ENCODE measurements around the gene NFIC.
A peak's percentile ranks its signal among the peaks of the same experiment; 100 is the strongest.
"Not testable (repeated sequence)": the region's sequence is repeated elsewhere in the genome, so short reads cannot be mapped to it uniquely, and the experiment has no call there.

Gene NFIC

DNA sequence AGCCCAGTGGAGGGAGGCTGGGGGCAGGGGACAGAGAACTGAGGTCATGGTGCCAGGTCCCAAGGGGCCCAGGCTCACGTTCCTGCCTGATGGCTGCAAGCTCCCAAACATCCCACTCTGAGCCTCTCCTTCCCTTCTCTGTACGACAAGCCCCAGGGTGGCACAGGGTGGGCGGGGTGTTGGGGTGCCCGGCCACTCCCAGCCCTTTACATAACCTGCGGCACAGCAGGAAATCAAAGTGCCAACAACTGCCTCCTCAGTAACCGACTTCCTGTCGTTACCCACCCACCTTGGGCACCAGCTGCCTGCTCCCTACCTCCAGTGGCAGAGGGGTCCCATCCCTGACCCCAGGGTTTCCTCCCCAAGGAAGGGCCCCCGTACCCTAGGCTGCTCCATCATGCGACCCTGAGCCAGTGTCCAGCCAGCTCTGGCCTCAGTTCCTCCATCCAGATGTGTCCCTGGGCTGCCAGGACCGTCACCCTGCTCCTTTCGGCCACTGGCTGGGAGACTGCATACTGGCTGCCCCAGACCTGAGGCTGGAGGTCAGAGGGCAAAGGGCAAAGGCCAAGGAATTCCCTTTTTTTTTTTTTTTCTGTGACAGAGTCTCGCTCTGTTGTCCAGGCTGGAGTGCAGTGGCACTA is 27.7 kb upstream of the NFIC start:
- no peak for DNase-seq

DNA sequence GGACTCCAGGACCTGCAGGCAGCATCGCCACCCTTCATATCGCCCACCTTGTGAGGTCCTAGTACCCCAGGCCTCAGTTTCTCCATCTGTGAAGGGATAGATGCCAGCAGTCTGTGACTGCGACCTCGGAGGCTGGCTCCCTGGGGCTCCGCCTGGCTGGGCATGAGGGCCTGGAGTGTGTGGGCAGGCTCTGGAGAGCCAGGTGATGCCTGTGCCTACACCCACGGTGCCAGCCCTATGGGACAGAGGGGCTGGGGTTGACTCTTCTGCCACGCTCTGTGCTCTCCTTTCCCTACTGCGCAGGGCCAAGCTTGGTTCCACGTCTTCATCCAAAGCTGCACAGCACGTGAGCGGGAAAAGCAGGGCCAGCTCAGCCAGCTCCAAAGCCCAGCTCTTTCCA is 26.0 kb upstream of the NFIC start:
- no peak for DNase-seq

DNA sequence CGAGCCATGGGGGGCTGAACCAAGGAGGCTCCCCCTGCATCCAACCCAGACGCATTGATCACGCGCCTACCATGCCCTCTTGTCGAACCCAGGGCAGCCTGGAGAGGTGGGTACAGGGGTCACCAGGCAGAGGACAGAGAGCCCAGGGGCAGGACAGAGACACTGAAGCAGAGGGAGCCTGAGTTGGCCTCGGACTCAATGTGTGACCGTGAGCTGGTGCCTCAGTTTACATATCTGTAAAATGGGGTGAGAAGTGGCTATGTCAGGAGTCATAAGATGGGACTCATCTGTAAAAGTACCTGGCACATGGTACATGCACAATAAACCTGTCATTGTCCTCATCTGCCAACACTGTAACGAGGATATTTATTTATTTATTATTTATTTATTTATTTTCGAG is 24.1 kb upstream of the NFIC start:
- no peak for DNase-seq

DNA sequence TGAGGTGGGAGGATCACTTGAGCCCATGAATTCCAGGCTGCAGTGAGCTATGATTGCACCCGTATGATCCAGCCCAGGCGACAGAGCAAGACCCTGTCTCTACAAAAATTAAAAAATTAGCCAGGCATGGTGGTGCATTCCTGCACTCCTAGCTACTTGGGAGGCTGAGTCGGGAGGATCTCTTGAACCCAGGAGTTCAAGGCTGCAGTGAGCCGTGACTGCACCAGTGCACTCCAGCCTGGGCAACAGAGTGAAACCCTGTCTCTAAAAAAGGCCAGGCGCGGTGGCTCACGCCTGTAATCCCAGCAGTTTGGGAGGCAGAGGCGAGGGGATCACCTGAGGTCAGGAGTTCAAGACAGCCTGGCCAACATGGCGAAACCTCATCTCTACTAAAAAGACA is 23.4 kb upstream of the NFIC start:
- DNase-seq, result not testable (repeated sequence)

DNA sequence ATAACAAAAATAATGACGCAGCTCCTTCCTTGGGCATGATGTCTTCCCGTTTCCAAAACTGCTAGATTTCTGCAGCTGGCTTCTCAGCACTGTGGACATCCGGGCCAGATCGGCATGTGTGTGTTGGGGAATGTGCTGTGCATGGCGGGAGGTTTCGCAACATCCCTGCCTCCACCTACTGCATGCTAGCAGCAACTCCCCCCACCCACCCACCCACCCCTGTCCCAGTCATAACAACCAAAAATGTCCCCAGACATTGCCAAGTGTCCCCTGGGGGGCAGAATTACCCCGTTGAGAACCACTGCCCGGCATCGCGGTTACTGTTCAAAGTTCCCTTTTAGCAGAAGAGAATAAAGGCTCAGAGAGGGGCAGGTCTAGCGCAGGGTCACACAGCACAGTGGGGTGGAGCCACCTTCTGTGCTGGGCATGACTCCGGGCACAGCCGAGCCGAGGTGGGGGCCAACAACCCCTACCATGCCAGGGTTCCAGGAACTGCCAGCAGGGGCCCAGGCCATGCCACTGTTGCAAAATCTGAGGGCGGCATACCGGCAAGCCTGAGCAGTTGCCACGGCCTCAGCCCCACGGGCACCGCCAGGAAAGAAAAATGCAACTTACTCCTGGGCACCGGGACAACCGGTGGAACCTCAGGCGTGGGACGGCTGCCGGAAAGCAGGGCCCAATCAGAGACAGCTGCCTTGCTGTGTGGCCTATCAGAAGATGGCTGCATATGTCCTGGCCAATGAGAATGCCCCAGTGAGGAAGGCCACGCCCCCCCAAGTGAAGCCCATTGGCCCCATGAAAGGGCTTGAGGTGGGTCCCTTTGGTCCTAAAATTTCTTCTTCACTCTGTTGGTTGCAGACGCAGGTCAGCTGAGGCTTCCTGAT is 22.5 kb upstream of the NFIC start:
- DNase-seq, result peak; percentile 62

DNA sequence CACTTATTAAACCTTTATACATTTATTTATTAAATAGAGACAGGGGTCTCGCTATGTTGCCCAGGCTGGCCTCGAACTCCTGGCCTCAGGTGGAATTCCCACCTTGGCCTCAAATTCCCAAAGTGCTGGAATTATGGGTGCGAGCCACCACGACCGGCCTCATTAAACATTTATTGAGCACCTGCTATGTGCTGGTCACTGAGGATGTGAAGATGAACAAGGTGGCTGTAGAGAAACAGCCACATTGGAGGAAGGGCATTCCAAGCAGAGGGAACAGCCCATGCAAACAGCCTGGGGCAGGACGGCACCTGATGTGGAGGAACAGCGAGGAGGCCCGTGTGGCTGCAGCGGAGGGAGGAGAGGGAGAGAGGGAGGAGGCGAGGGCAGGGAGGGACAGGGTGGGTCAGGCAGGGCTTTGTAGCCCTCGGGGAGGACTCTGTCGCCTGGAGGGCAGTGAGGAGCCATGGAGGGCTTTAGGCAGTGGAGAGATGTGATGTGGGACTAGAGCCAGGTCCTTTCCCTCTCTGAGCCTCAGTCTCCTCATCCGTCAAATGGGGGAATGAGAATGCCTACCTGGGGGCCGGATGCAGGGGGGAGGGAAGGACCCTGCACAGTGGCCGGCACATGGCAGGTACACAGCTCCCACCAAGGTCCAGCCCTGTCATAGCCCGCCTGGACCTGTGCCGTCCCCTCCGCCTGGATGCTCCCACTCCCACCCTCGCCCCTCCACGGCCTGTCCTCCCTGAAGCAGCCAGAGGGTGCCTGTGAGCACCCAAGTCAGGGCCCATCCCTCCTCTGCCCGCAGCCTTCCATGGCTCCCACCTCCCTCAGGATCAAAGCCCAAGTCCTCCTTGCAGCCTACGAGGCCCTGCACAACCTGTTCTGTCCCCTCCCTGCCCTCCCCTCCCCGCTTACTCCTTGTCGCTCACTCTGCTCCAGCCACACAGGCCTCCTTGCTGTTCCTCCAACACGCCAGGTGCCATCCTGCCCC is 21.5 kb upstream of the NFIC start:
- DNase-seq, result no peak

DNA sequence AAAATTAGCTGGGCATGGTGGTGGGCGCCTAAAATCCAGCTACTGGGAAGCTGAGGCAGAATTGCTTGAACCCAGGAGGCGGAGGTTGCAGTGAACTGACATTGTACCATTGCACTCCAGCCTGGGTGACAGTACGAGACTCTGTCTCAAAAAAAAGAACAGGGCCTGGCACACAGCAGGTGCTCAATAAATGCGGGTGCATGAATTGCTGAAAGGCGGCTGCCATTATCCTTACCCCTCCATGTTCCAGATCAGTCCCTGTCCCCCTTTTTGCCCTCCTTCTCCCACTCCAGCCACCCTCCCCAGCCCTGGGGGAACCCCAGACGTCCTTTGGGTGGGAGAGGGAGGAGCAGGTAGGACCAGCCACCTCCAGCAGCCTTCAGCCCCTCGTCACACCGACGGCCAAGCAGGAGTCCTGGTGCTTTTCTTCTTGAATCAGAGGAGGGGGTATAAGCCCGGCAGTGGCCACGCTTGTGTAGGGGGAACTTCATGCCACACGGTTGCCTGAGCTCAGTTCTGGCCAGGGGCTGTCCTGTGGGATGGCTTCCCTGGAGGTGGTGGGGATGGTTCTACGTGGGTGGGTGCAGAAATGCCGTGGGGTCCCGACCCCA is 20.4 kb upstream of the NFIC start:
- no peak for DNase-seq

DNA sequence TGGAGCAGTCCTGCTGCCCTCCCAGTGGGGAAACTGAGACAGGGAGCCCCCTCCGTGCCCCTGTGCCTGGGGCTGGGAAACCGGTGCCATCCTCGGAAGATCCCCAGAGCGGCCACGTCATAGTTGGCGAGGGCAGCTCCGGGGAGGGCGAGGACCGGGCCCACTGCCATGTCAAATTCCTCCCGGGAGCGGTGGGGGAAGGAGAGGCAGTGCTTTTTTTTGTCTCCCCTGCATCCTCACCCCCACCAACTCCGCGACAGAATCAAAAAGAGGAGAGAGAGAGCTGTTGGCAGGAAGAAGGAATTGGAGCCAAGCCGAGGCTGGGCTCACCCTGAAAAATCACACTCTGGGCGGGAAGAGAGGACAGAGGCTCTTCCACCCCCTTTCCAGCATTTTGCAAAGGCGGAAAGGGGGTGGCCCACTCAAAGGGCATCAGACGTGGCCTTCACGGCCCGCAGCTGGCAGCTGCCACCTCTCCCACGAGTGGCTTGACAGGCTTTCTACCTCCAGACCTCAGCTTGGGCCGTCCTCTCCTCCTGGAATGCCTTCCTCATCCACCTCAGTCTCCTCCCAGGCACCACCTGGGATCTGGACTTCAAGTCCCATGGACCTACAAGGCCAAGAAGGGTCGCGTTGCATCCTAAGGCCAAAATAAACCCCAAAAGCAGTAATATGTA is 19.6 kb upstream of the NFIC start:
- peak; percentile 78 for DNase-seq

DNA sequence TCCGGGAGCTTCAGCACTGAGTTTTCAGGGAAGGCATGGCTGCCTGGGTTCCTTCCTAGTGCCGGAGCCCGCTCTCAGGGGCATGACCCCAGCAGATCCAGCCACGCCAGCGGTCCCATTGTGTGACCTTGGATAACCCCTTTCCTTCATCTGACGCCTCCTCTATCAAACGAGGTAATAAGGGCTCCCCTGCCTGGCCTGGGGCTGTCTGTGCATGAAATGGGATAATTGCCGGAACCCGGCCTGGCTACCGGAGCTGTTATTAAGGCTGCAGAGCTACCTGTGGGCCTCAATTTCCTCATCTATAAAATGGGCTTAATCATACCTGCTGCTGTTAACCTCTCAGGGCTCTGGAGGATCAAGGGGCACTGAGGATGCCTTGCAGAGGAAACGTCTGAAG is 18.3 kb upstream of the NFIC start:
- DNase-seq, result no peak

DNA sequence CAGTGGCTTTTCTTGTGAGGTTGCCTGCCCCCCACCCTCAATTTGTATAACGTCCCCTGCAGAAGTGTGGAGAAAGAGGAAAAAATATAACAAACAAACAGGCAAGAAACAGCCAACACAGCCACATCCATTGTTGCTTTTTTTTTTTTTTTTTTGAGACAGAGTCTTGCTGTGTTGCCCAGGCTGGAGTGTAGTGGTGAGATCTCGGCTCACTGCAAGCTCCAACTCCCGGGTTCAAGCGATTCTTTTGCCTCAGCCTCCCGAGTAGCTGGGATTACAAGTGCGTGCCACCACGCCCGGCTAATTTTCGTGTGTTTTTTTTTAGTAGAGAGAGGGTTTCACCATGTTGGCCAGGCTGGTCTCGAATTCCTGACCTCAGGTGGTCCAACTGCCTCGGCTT is 17.9 kb upstream of the NFIC start:
- DNase-seq, result not testable (repeated sequence)

DNA sequence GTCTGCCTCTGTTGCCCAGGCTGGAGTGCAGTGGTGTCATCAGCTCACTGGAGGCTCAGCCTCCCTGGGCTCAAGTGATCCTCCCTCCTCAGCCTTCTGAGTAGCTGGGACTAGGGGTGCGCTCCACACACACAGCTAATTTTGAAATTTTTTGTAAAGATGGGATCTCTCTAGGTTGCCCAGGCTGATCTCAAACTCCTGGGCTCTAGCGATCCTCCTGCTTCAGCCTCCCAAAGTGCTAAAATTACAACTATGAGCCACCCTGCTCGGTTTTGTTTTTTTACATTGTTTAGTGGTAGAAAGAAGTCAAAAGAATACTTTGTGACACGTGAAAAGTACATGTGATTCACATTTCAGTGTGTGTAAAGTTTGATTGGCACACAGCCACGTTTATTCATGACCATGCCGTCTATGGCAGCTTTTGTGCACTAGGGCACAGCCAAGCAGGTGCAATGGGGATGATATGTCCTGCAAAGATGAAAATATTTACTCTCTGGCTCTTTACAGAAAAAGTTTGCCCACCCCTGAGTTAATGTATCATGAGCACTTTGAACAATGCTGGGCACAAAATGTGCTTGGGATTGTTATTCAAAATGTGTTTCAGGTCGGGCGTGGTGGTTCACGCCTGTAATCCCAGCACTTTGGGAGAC is 16.2 kb upstream of the NFIC start:
- no peak for DNase-seq

DNA sequence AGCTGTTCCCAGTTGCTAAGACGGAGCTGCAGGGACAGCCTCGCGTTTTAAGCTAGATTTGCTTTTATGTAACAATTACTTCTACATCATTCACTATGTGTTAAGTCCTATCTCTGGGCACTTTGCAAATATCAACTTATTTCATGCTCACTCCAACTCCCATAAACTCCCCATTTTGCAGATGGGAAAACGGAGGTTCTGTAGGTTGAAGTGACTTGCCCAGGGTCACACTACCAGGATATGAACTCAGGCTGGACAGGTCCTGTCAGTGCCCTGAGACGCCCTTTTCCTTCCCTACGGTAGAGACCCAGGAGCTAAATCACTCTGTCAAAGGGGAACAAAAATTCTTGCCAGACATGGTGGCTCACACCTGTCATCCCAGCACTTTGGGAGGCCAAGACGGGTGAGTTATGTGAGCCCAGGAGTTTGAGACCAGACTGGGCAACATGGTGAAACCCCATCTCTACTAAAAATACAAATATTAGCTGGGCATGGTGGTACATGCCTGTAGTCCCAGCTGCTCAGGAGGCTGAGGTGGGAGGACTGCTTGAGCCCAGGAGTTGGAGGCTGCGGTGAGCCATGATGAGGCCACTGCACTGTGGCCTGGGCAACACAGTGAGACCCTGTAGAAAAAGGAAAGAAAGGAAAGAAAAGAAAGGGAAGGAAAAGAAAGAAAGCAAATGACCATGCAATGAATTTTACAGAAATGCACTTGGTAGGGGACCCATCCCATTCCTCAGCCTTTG is 14.5 kb upstream of the NFIC start:
- DNase-seq, result no peak

DNA sequence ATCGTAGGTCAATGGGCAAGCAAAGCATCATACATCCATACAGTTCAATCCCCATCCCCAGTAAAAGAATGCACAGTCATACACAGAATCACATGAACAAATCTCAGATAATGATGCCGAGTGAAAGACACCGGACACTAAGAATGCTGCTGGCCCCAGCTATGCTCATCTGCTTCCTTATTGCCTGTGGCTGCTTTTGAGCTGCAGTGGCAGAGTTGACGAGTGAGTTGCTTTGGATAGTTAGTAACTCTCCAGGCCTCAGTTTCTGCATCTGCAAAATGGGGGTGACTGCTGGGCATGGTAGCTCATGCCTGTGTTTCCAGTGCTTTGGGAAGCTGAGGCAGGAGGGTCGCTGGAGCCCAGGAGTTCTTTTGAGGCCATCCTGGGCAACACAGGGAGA is 12.9 kb upstream of the NFIC start:
- DNase-seq, result no peak

DNA sequence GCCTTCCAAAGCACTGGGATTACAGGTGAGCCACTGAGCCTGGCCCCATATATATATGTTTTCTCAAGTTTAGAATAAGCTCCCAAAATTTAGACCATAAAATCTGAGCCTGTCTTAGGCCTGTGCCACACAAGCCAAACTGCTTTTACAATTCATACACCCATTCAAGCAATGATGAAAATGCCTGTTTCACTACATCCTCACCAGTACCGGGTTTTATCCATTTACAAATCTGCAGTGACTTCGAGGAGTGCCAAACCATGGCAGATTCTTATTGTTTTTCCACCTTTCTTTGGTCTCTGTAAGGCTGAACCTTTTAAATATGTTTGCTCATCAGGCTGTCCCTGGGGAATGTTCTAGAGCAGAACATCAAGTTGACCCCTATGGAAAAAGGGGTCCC is 9.6 kb upstream of the NFIC start:
- DNase-seq, result no peak

DNA sequence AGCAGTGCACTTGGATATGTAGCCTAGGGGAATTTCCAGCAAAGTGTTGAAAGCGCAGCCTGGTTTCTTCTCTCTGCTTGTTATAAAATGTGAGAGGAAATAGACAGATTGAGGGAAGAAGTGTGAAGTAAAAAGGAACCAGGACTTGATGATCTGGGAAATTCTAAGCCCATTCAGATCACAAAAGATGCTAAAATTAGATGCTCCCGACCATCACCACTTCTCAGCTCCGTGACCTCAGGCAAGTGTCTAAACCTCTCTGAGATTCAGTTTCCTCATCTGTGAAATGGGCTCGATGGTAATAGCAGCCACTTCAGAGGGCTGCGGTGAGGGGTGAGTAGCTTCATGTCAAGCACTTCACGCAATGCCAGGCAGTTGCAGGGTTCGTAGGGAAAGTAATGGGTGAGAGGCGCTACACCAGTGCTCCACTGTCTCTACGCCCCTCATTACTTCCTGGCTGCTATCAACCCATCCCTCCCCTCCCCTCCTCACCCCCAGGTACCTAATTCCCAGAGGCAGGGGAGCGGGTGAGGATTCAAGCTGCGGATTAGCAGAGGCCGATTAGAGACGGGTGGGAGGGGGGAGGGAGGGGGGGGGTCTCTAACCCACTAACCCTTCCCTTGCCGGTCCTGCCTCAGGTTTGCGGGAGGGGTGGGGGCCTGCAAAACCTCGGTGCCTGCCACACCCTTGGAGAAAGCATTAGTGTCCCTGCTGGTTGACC is 9.0 kb upstream of the NFIC start:
- no peak for DNase-seq

DNA sequence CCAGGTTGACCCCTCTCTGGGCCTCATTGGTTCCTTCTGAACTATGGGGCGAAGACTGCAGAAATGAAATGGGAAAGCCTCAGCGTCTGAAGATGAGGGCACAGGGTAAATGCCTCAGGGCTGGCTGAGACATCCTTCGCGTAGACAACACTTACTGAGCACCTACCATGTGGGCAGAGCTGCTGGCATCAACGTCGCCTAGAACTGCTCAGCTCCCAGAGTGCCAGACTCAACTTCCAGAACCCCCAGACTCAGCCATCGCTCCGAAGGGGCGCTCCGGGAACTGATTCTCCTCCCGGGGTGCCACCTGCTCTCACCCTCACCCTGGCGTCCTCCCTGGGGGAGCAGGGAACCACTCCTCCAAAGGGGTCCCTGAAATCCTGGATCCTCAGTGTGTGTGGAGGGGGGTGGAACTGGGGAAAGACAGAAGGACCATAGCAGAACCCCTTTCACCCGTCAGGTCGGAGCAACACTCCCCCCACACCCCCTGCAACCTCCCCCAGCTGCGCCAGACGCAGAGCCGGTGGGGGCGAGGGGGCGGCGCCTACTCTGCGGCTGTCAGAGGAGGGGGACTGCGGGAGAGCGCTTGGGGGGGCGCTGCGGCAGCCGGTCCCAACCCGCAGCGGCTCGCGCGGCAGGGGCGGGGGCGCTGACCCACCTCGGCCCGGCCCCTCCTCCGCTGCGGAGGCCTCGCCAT is 8.2 kb upstream of the NFIC start:
- DNase-seq, result no peak

DNA sequence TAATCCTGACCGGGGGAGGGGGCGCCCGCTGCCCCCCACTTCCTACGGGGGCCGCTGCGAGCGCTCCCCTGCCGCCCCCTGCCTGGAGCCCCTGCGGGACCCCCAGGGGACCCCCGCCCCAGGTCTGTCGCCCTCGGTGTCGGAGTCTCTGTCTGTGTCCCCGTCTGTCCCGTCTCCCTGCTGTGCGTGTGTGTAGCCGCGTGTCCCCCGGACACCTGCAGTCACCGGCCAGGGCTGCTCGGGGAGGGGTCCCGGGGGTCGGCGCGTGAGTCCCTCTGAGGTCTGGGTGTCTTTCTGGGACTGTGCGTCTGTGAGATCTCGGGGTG is 7.7 kb upstream of the NFIC start:
- no peak for DNase-seq

DNA sequence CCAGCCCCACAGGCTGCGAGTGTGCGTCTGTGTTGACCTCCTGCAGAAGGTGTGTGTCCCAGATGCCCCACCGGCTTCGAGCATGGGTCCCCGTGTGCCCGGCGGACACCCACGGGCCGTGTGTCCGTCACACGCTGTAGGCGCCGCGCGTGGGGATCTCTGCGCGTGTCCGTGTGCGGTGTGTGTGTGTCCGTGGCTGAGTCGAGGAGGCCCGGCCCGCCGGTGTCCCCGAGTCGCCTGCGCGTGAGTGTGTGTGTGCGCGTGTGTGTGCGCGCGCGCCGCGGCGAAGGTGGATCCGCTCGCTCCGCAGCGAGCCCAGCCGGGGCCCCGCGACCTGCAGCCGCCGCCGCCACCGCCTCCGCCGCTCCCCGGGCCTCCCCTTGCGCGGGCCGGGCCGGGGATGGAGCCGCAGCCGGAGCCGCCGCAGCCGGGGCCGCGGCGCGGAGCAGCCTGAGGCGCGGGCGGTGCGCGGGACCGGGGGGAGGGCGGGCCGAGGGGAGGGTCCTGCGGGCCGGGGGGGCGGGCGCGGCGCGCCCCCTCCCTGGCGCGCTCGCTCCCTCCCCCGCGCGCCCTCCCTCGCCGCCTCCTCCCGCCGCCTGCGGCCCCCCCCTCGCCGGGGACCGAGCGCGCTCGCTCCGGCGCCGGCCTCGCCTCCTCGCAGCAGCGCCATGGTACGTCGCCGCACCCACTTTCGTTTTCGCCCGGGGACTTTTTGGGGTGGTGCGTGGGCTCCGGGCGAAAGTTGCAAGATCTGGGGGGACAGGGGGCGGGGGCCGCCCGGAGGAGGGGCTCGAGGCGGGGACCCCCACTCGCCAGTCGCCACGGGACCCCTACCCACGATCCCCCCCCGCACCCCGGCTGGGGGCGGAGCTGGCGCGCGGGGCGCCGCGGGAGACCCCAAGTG is 7.1 kb upstream of the NFIC start:
- peak; percentile 73 for DNase-seq

Measured in femur (tissue), 1 donor.